Immature natural killer cell (primary cell): ENCODE data around the gene CBLB. TPM values are rescaled to one million over a fixed set of nuclear protein-coding genes. Genes with fewer than 3 reads are reported as not detected.
"Not testable (repeated sequence)": the region's sequence is repeated elsewhere in the genome, so short reads cannot be mapped to it uniquely, and the experiment has no call there.

ENCODE experiments used
- DNase-seq, 3 donors: peaks; one replicate each; pipeline ENCODE4 v3.0.0; 2022; ENCODE audit warnings: mixed read lengths in 1 of 3
- H3K27ac Mint-ChIP-seq, 6 donors: one replicate each; pipeline ENCODE4 v1.8.0; 2020; ENCODE audit warnings: mixed read lengths in 6 of 6, mild to moderate bottlenecking in 5 of 6, inconsistent platforms in 4 of 6, moderate library complexity in 3 of 6
- H3K27me3 Mint-ChIP-seq, 3 donors: one replicate each; pipeline ENCODE4 v1.8.0; 2020 to 2021; ENCODE audit warnings: low read depth in 3 of 3, mild to moderate bottlenecking in 3 of 3, mixed read lengths in 3 of 3, moderate library complexity in 3 of 3, inconsistent platforms in 1 of 3
- H3K36me3 Mint-ChIP-seq, 3 donors: one replicate each; pipeline ENCODE4 v1.8.0; 2020; ENCODE audit warnings: mixed read lengths in 3 of 3, inconsistent platforms in 2 of 3, mild to moderate bottlenecking in 2 of 3
- H3K4me1 Mint-ChIP-seq, 2 donors: one replicate each; pipeline ENCODE4 v1.8.0; 2020; ENCODE audit warnings: inconsistent platforms in 2 of 2, mild to moderate bottlenecking in 2 of 2, mixed read lengths in 2 of 2, moderate library complexity in 1 of 2
- H3K4me3 Mint-ChIP-seq, 5 donors: one replicate each; pipeline ENCODE4 v1.8.0; 2020; ENCODE audit warnings: mild to moderate bottlenecking in 5 of 5, mixed read lengths in 5 of 5, inconsistent platforms in 3 of 5, moderate library complexity in 3 of 5
- H3K9me3 Mint-ChIP-seq, 6 donors: one replicate each; pipeline ENCODE4 v1.8.0; 2020; ENCODE audit warnings: mild to moderate bottlenecking in 6 of 6, mixed read lengths in 6 of 6, inconsistent platforms in 4 of 6, moderate library complexity in 3 of 6
- polyA plus RNA-seq, 3 donors: library from polyadenylated mRNA; unstranded; fragments of 300-500 nt; fragmentation: Illumina TruSeq; gene quantifications; one replicate each; pipeline ENCODE4 v1.2.3, GENCODE V29; 2021

CBLB gene
- polyA plus RNA-seq, 3 donors from 2014 or later: 27.7 to 62.4 (median 31.5) TPM

DNA sequence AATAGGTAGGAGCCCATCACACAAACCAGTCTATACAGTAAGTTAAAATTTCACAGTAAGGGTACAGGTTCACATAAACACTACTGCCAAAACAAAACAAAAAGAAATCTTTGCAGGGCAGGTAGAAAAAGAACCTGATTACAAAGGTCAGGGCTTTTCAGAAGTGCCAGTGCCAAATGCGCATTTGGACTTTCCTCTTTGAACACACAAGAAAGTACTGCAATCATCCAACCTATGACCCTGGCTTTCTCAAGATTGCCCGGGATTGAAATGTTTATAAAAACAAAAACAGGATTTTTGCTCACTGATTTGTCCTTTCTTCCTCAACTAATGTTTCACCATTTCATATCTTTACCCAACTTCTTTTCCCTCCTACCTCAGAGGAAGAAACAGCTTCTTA lies 47.4 kb downstream of the CBLB start:
- H3K36me3 Mint-ChIP-seq: peaks cover 15 to 24% (median 15%) of the 10 kb centered on the region in 3 donors
- no peak for DNase-seq
- H3K9me3 Mint-ChIP-seq: no peaks in the 10 kb centered on the region
- H3K4me1 Mint-ChIP-seq: peaks cover 61 to 79% of the 10 kb centered on the region in 2 donors
- peak overlapping the region; percentile 34 to 88 (median 87) for H3K27ac Mint-ChIP-seq
- H3K27me3 Mint-ChIP-seq: peaks cover 0 to 2% (median 0%) of the 10 kb centered on the region in 3 donors
- no peak overlapping the region for H3K4me3 Mint-ChIP-seq

DNA sequence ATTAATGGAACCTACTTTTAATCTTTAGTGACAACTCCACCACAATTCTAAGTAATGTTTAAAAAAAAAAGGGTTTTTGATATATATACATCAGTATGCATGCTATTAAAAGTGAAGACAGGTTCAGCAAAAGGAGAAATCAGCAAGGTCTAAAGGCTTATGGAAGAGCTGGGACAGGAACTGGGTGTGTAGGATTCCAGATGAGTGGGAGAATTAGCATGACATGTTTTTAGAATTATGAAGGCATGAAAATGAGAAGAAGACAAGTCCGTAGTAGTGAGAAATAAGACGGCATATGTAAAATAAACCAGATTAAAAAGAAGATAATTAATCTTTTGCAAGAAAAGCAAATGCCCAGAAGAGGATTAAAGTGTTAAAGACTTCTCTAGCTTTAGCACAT lies 52.0 kb downstream of the CBLB start:
- H3K9me3 Mint-ChIP-seq: peaks cover 0 to 2% (median 0%) of the 10 kb centered on the region in 6 donors
- H3K27ac Mint-ChIP-seq: peak overlapping the region; percentile 18 to 66 (median 61)
- H3K4me1 Mint-ChIP-seq: peaks cover 53 to 79% of the 10 kb centered on the region in 2 donors
- peaks cover 0 to 2% (median 0%) of the 10 kb centered on the region in 3 donors for H3K27me3 Mint-ChIP-seq
- peaks cover 11 to 30% (median 21%) of the 10 kb centered on the region in 3 donors for H3K36me3 Mint-ChIP-seq
- no peak overlapping the region for H3K4me3 Mint-ChIP-seq
- DNase-seq: no peak

DNA sequence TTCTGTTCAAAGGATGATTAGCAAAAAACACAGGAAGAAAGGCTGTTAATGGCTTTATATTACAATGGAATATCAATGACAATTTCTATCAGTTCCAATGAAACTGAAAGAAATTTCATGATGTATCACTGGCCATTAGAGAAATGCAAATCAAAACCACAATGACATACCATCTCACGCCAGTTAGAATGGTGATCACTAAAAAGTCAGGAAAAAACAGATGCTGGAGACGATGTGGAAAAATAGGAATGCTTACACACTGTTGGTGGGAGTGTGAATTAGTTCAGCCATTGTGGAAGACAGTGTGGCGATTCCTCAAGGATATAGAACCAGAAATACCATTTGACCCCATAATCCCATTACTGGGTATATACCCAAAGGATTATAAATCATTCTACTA lies 53.5 kb downstream of the CBLB start:
- not testable (repeated sequence) for H3K9me3 Mint-ChIP-seq, DNase-seq, H3K27me3 Mint-ChIP-seq
- peak overlapping the region; percentile 47 to 88 (median 75) for H3K27ac Mint-ChIP-seq
- H3K4me3 Mint-ChIP-seq: peak overlapping the region in 2 of 5 donors; percentile 25 to 59
- H3K36me3 Mint-ChIP-seq: peaks cover 11 to 24% (median 22%) of the 10 kb centered on the region in 3 donors
- peaks cover 50 to 78% of the 10 kb centered on the region in 2 donors for H3K4me1 Mint-ChIP-seq

DNA sequence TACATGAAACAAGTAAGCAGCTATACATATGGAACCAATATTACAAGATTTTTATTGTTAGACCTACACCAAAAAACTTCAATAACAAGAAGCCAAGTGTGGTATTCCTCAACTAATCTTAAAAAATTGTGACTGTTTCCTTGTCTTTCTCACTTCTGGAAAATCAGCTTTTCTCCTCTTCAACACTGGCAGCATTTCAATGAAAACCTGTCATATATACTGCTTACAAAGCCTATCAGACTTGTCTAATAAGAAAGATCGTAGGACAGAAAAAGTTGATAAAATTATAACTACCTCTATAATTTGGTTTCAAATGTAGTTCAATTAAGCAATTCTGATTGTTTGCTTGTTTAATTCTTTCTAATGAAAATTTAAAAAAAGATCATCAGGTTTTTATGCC lies 55.1 kb downstream of the CBLB start:
- H3K27me3 Mint-ChIP-seq: peaks cover 0 to 2% (median 0%) of the 10 kb centered on the region in 3 donors
- peaks cover 58 to 90% of the 10 kb centered on the region in 2 donors for H3K4me1 Mint-ChIP-seq
- no peak for DNase-seq
- no peak overlapping the region for H3K4me3 Mint-ChIP-seq
- peak overlapping the region in 4 of 6 donors; percentile 9 to 48 (median 26) for H3K27ac Mint-ChIP-seq
- H3K36me3 Mint-ChIP-seq: peaks cover 11 to 22% (median 21%) of the 10 kb centered on the region in 3 donors
- peaks cover 0 to 2% (median 0%) of the 10 kb centered on the region in 6 donors for H3K9me3 Mint-ChIP-seq

DNA sequence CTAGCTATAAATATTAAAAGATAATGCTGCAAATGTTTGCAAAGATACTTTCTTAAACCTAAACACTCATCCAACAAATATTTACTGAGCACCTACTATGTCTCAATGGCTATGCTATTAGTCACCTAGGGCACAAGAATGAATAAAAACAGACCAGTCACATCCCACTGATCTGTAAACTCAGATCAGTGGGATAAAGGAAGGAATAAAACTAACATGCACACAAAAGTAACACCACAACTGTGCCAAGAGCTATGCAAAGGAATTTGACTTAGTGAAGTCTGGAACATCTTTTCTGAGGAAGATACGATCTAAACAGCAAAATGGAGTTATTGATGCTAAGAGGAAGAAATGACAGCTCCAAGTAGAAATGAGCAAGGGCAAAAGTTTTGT lies 56.6 kb downstream of the CBLB start:
- Mint-ChIP-seq H3K27me3 (peaks cover 0 to 2% (median 0%) of the 10 kb centered on the region in 3 donors), H3K9me3 (peaks cover 0 to 2% (median 0%) of the 10 kb centered on the region in 6 donors), H3K36me3 (peaks cover 11 to 22% (median 21%) of the 10 kb centered on the region in 3 donors), H3K27ac (peak overlapping the region; percentile 10 to 88 (median 36)), H3K4me3 (no peak overlapping the region), H3K4me1 (peaks cover 61 to 95% of the 10 kb centered on the region in 2 donors)
- no peak for DNase-seq

DNA sequence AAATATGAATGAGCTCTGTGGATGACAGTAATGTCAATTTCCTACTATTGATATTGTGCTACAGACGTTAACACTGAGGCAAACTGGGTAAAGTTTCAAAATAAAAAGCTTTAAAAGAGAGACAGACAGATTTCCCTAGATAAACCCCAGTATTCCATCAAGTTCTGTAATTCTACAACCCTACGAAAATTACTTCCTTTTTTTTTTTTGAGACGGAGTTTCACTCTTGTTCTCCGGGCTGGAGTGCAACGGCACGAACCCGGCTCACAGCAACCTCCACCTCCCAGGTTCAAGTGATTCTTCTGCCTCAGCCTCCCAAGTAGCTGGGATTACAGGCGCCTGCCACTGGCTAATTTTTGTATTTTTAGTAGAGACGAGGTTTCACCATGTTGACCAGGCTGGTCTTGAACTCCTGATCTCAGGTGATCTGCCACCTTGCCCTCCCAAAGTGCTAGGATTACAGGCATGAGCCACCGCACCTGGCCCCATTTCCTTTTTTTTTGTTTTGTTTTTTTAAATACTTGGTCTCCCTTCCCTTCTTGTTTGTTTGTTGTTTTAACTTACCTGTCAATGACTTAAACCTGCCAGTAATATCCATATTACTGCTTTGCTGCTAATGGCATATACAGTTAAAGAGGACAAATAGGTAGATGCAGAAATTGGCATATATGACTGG lies 57.2 kb downstream of the CBLB start:
- H3K27ac Mint-ChIP-seq: peak overlapping the region in 5 of 6 donors; percentile 10 to 88 (median 49)
- peaks cover 0 to 2% (median 0%) of the 10 kb centered on the region in 3 donors for H3K27me3 Mint-ChIP-seq
- H3K9me3 Mint-ChIP-seq: peaks cover 0 to 2% (median 0%) of the 10 kb centered on the region in 6 donors
- DNase-seq: no peak
- H3K4me1 Mint-ChIP-seq: peaks cover 60 to 95% of the 10 kb centered on the region in 2 donors
- H3K36me3 Mint-ChIP-seq: peaks cover 11 to 22% (median 21%) of the 10 kb centered on the region in 3 donors
- peak overlapping the region in 2 of 5 donors; percentile 1 to 64 for H3K4me3 Mint-ChIP-seq

DNA sequence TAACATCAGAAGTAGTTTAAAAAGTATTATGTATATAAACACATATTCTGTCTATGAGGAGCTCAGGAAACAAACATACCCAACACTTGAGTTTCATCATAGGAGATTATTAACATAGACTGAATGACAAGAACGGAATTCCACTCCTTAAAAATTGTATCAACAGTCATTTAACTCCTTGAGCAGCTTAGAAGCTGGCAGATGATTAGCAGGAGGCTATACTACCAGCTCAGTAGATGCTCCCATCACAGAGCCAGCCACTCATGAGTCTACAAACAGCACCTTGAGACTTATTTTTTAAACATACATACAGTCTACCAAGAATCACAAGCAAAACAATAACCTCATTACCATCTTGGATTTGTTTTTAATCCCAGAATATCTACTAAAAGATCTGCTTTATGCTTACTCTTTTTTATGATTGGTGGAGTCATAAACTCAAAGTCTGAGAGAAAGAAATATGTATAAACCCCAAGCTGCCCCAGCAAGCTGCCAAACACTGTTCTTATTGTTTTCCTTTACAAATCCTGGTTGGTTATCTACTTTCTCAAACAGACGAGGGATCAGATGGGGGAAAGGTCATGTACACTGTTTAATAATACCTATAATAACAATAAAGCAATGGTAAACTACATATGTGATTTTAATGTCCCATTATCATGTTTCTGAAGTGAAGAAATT lies 59.5 kb downstream of the CBLB start:
- DNase-seq: no peak
- peak overlapping the region in 5 of 6 donors; percentile 45 to 77 (median 68) for H3K27ac Mint-ChIP-seq
- H3K4me1 Mint-ChIP-seq: peaks cover 65 to 95% of the 10 kb centered on the region in 2 donors
- H3K9me3 Mint-ChIP-seq: peaks cover 0 to 2% (median 0%) of the 10 kb centered on the region in 6 donors
- H3K36me3 Mint-ChIP-seq: peaks cover 4 to 15% (median 15%) of the 10 kb centered on the region in 3 donors
- peaks cover 0 to 7% (median 5%) of the 10 kb centered on the region in 3 donors for H3K27me3 Mint-ChIP-seq
- H3K4me3 Mint-ChIP-seq: peak overlapping the region in 4 of 5 donors; percentile 16 to 39 (median 20)

DNA sequence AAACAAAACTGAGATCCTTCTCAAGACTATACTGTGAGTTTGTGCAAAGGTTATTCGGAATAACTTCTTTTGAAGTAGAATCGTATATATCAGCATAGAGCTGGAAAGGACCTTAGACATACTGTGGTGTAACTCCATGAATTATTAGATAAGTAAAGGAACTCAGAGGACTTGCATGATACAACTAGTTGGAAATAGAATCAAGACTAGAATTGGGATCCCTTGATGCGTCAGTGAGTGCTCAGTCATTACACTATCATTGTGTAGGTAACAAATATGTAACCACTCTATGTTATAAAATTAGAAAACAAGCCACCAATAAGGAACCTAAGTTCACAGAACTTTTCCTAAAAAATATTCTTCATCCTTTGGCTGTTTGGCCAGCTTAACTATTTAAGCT lies 61.1 kb downstream of the CBLB start:
- no peak for DNase-seq
- peaks cover 4 to 15% (median 15%) of the 10 kb centered on the region in 3 donors for H3K36me3 Mint-ChIP-seq
- peaks cover 0 to 2% (median 0%) of the 10 kb centered on the region in 6 donors for H3K9me3 Mint-ChIP-seq
- peaks cover 67 to 91% of the 10 kb centered on the region in 2 donors for H3K4me1 Mint-ChIP-seq
- H3K27me3 Mint-ChIP-seq: peaks cover 0 to 7% (median 5%) of the 10 kb centered on the region in 3 donors
- H3K4me3 Mint-ChIP-seq: no peak overlapping the region
- H3K27ac Mint-ChIP-seq: peak overlapping the region in 3 of 6 donors; percentile 5 to 35 (median 25)

DNA sequence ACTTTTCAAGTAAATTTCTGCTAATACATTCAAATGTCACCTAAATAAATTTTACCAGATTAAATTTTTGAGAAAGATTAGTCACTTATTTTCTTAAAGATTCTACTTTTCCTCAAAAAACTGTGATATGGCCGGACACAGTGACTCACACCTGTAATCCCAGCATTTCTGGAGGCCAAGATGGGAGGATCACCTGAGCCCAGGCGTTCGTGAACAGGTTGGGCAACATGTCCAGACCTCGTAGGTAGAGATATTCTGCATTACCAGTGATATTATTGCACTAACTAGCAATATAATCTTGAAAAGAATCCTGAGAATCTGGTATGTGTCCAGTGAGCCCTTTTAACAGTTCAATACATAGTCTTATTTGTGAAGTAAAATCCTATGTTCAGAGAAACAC lies 61.7 kb downstream of the CBLB start:
- H3K4me3 Mint-ChIP-seq: peak overlapping the region in 1 of 5 donors; percentile 27
- peak overlapping the region in 4 of 6 donors; percentile 36 to 59 (median 46) for H3K27ac Mint-ChIP-seq
- peaks cover 68 to 91% of the 10 kb centered on the region in 2 donors for H3K4me1 Mint-ChIP-seq
- H3K36me3 Mint-ChIP-seq: peaks cover 4 to 13% (median 12%) of the 10 kb centered on the region in 3 donors
- H3K27me3 Mint-ChIP-seq: peaks cover 0 to 7% (median 5%) of the 10 kb centered on the region in 3 donors
- H3K9me3 Mint-ChIP-seq: peaks cover 0 to 2% (median 0%) of the 10 kb centered on the region in 6 donors
- no peak for DNase-seq

DNA sequence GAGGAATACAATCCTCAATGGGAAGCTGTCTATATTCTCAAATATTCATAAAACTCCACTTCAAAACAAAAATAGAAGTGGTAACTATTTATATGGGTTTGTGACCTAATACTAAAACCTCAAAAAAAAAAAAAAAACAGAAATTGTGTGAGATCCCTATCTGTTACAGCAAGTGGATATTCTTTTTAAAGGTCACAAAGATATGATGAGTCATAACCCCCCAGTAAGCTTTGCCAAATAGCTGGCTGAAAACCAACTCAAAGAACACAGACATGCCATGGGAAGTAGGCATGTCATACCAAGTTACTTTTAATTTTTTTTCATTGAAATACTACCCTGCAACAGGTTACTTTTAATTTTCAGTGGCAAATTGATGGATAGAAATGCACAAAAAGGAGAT lies 62.5 kb downstream of the CBLB start:
- H3K4me1 Mint-ChIP-seq: peaks cover 70 to 91% of the 10 kb centered on the region in 2 donors
- DNase-seq: peak; percentile 51 to 68 (median 54)
- peaks cover 0 to 7% (median 5%) of the 10 kb centered on the region in 3 donors for H3K27me3 Mint-ChIP-seq
- peak overlapping the region; percentile 36 to 88 (median 79) for H3K27ac Mint-ChIP-seq
- peak overlapping the region in 4 of 5 donors; percentile 55 to 76 (median 66) for H3K4me3 Mint-ChIP-seq
- peaks cover 4 to 10% (median 9%) of the 10 kb centered on the region in 3 donors for H3K36me3 Mint-ChIP-seq
- H3K9me3 Mint-ChIP-seq: peaks cover 0 to 2% (median 0%) of the 10 kb centered on the region in 6 donors

DNA sequence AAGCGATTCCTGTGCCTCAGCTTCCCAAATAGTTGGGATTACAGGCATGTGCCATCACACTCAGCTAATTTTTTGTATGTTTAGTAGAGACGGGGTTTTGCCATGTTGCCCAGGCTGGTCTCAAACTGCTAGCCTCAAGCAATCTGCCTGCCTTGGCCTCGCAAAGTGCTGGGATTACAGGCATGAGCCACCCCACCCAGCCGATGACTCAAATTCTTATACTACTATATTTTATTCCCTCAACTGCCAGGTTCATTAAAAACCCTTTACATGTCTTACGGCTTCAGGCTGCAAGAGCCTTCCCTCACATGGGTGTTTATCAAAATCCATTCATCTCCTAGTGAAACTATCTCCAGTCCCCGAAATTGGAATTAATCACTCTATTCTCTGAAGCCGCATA lies 63.4 kb downstream of the CBLB start:
- peaks cover 72 to 92% of the 10 kb centered on the region in 2 donors for H3K4me1 Mint-ChIP-seq

DNA sequence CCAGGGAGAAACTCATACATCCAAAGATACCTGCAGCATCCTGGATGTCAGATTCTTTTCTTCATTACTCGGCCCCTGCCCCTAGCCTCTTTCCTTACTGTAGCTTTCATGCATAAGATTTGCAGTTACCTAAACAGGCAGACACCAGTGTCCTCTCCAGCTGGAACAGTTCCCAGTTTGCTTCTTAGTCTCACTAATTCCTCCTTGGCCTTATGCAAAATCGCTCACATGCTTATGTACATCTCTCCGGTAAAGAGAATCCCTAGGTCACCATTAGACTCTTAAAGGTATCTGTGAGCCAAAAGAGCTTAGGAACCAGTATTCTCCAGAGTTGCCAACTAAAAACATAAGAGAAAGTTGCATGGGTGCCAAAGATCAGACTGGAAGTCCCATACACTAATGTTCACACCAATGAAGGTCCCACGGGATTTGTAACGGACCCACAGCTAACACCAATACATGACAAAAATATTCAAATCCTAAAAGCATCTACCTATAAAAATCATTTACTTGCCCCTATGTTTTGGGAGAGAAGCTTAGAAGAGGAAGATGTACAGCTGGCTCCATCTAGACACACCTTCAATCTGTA lies 66.6 kb downstream of the CBLB start:
- peaks cover 0 to 2% (median 0%) of the 10 kb centered on the region in 6 donors for H3K9me3 Mint-ChIP-seq
- DNase-seq: no peak
- H3K4me1 Mint-ChIP-seq: peaks cover 78 to 94% of the 10 kb centered on the region in 2 donors

More for the DNA sequence above, 63.4 kb downstream of the CBLB start:
- peak overlapping the region; percentile 36 to 88 (median 79) for H3K27ac Mint-ChIP-seq
- peak overlapping the region in 3 of 5 donors; percentile 19 to 76 (median 62) for H3K4me3 Mint-ChIP-seq
- H3K27me3 Mint-ChIP-seq: peaks cover 0 to 7% (median 5%) of the 10 kb centered on the region in 3 donors
- DNase-seq: no peak
- peaks cover 0 to 2% (median 0%) of the 10 kb centered on the region in 6 donors for H3K9me3 Mint-ChIP-seq
- peaks cover 4 to 10% (median 9%) of the 10 kb centered on the region in 3 donors for H3K36me3 Mint-ChIP-seq

DNA sequence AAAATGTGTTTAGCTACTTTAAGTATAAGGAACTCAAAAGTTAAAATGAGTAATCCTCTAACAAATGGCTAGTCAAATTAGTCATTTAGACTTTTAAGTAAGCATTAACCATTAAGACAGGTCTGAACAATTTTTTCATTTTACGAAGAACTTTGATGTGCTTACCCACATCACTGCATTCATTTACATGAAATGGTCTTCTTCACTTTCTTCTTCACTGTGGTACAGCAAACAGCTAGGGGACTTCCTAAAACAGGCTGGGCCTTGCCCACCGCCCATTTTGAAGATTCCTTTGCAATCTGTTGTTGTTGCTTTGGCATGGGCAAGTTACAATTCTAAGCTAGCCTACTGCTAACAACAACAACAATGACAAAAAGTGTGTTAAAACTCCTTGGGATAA lies 67.4 kb downstream of the CBLB start:
- no peak for DNase-seq
- H3K4me1 Mint-ChIP-seq: peaks cover 79 to 94% of the 10 kb centered on the region in 2 donors
- H3K4me3 Mint-ChIP-seq: peak overlapping the region in 1 of 5 donors; percentile 11
- peak overlapping the region; percentile 23 to 88 (median 74) for H3K27ac Mint-ChIP-seq
- peaks cover 4 to 10% (median 9%) of the 10 kb centered on the region in 3 donors for H3K36me3 Mint-ChIP-seq
- peaks cover 0 to 2% (median 0%) of the 10 kb centered on the region in 6 donors for H3K9me3 Mint-ChIP-seq
- peaks cover 0 to 5% (median 4%) of the 10 kb centered on the region in 3 donors for H3K27me3 Mint-ChIP-seq

More for the DNA sequence above, 66.6 kb downstream of the CBLB start:
- Mint-ChIP-seq H3K27ac (peak overlapping the region; percentile 60 to 88 (median 74)), H3K4me3 (no peak overlapping the region), H3K27me3 (peaks cover 0 to 7% (median 5%) of the 10 kb centered on the region in 3 donors), H3K36me3 (peaks cover 4 to 10% (median 9%) of the 10 kb centered on the region in 3 donors)
